Embryonic facial prominence (tissue), 1 donor: ENCODE results near the gene LIPF.
"Not testable (repeated sequence)": the region's sequence is repeated elsewhere in the genome, so short reads cannot be mapped to it uniquely, and the experiment has no call there.

Experiments used
- DNase-seq: peaks from one replicate; pipeline ENCODE4 v3.0.0-alpha.2; 2016; ENCODE audit errors: extremely low spot score

Gene LIPF

GRCh38 chr10:88664142-88664541 is at the start of gene LIPF:
Gene LIPF, plus strand, starts transcription at chr10:88664442. Its CDS starts 2,856 bp downstream, at chr10:88667298.
- no peak for DNase-seq

GRCh38 chr10:88616250-88616977 is 47.8 kb upstream of the LIPF start:
- no peak for DNase-seq

- no peak for DNase-seq
These were observed 46.4 kb upstream of the LIPF start for GRCh38 chr10:88617772-88618300.

- no peak for DNase-seq
These were observed 45.7 kb upstream of the LIPF start for GRCh38 chr10:88618496-88618895.

GRCh38 chr10:88620441-88620840 is 43.8 kb upstream of the LIPF start:
- DNase-seq = no peak

- DNase-seq = no peak
These were observed 40.4 kb upstream of the LIPF start for GRCh38 chr10:88623835-88624234.

- no peak for DNase-seq
These were observed 39.4 kb upstream of the LIPF start for GRCh38 chr10:88624840-88625239.

- DNase-seq = no peak
These were observed 24.1 kb upstream of the LIPF start for GRCh38 chr10:88640186-88640585.

GRCh38 chr10:88642209-88642608 is 22.0 kb upstream of the LIPF start:
- DNase-seq = no peak

- DNase-seq = no peak
These were observed 21.3 kb upstream of the LIPF start for GRCh38 chr10:88642963-88643362.

GRCh38 chr10:88647061-88647615 is 17.1 kb upstream of the LIPF start:
- no peak for DNase-seq

- DNase-seq = no peak
These were observed 13.1 kb upstream of the LIPF start for GRCh38 chr10:88651101-88651551.

GRCh38 chr10:88652616-88653015 is 11.6 kb upstream of the LIPF start:
- no peak for DNase-seq

GRCh38 chr10:88657901-88658300 is 6.3 kb upstream of the LIPF start:
- DNase-seq = no peak

- no peak for DNase-seq
These were observed 4.3 kb upstream of the LIPF start for GRCh38 chr10:88659725-88660597.

GRCh38 chr10:88660598-88660884 is 3.7 kb upstream of the LIPF start:
- no peak for DNase-seq

- DNase-seq = no peak
These were observed 3.2 kb upstream of the LIPF start for GRCh38 chr10:88661018-88661417.

- DNase-seq = no peak
These were observed 2.7 kb upstream of the LIPF start for GRCh38 chr10:88661577-88661976.

- DNase-seq = not testable (repeated sequence)
These were observed 1.1 kb upstream of the LIPF start for GRCh38 chr10:88663153-88663552.

GRCh38 chr10:88668465-88668864 is 4.2 kb downstream of the LIPF start:
- DNase-seq = no peak

GRCh38 chr10:88670497-88670896 is 6.3 kb downstream of the LIPF start:
- no peak for DNase-seq

GRCh38 chr10:88672041-88672440 is 7.8 kb downstream of the LIPF start:
- DNase-seq = no peak
